Middle frontal gyrus (tissue), 1 donor: ENCODE data around the gene KLHL29.

ENCODE experiments used
- DNase-seq: peaks from one replicate; pipeline ENCODE4 v3.0.0-alpha.2; 2015; ENCODE audit warnings: low spot score; ENCODE audit errors: extremely low spot score

KLHL29 gene

GRCh38 chr2:23546913-23547312, 161.9 kb downstream of the KLHL29 start:
- no peak for DNase-seq

GRCh38 chr2:23547725-23548124, 162.7 kb downstream of the KLHL29 start:
- DNase-seq, result no peak

DNA sequence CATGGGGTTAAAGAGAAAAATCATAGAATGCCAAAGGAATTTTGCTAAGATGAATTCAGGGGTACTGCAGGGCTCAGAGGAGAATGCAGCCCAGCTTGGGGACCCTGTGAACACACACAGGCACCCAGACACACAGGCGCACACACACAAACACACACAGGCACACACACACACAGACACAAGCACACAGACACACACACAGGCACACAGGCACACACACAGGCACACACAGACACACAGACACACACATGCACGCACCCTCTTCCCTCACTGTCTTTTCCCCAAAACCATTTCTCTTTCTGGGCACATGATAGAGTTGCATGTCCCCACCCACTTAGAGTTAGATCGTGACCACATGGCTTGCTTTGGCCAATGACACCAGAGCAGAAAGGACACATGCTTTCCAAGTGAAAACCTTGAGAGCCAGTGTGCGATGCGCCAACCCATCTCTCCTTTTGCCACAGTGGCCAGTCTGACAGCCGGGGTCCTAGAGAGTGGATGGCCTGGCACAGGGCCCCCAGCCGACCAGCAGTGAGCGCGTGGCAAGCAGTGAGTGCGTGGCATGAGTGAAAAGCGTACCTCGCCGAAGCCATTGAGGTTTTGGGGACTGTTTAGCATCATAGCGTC, 163.3 kb downstream of the KLHL29 start:
- DNase-seq, result no peak

GRCh38 chr2:23549051-23549450, 164.1 kb downstream of the KLHL29 start:
- DNase-seq, result no peak

DNA sequence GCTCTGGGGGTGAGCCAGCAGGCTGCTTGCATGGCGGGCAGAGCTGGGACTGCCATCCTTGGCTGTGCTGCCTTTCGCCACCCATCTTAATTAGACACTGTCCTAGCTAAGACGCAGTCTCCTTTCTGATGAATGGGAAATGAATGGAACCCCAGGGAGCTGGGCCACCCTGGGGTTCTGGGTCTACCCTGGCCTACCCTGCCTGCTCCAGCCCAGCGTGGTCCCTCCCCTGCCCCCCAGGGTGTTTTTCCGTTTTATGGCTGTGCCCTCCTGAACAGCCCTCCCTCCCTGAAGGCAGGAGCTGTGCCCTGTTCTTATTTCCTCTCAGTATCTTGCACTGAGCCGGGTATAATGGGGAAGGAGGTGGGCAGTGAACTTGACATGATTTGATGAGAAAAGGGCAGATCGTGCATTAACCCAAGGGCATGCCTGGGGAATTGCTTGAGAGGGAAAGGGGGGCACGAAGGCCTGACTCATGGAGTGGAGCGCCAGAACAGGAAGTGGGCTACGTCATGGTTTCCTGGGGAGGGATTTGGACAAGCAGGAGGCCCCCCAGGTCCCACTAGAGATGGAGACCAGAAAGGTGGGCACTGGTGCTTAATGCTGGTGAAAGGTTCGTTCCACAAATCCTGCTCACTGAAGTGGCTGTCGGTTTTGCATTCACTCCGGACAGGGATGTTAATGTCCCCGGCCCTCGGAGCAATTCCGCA, 165.0 kb downstream of the KLHL29 start:
- no peak for DNase-seq

DNA sequence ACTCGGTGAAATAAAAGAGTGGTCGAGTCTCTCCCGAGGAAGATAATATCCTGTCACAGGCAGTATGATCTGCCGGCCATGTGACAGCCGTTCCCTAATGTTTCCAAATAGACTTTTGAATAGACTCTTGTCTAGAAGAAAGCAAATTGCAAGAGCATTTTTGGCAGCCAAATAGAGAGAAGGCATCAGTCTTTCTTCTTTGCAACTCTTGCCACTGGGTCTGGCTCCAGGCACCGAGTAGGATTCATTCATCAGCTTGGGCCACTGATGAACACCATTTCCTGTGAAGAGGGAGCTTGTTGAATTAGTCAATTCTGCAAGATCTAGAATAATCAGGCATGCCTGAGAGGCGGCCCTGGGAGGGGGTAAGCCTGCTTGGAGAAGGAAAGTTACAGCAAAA, 165.6 kb downstream of the KLHL29 start:
- no peak for DNase-seq

DNA sequence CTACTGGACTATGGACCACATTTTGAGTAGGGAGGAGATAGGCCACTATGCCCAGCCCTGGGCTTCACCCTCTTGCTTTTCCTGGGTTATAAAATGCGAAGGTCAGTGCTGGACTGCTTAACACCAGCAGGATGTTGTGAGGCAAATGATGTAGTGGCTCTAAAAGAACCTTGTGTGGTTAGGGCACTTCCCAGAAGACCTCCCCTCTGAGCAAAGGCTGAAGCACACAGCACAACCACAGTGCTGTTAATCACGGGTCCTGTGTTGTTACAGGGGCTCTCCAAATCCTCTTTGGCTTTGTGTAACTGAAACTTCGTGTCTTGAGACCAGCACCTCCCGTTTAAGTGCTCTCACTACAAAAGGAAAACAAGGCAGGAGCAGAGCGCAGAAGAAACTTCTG, 166.9 kb downstream of the KLHL29 start:
- no peak for DNase-seq

GRCh38 chr2:23553561-23553960, 168.6 kb downstream of the KLHL29 start:
- no peak for DNase-seq

GRCh38 chr2:23554054-23554697, 169.2 kb downstream of the KLHL29 start:
- DNase-seq, result no peak

DNA sequence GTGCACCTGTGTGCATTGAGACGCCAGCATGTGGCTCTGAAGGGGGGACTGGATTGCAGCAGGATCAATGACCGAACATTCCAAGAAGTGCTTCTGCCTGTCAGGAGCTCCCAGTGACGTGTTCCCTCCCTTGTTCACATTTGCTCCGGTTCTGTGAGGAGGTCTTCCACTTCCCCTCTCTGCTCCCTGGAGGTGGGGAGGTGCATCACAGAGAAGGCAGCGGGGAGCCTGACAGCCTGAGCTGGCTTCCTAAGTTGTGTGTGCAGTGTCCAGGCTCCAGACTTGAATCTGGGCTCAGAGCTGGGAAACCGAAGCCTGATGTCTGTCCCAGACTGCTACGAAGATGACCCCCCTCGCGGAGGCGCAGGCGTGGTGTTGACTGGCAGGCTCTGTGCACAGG, 171.0 kb downstream of the KLHL29 start:
- DNase-seq, result no peak

- DNase-seq, result no peak
Measured at GRCh38 chr2:23556929-23557328, 171.9 kb downstream of the KLHL29 start.

DNA sequence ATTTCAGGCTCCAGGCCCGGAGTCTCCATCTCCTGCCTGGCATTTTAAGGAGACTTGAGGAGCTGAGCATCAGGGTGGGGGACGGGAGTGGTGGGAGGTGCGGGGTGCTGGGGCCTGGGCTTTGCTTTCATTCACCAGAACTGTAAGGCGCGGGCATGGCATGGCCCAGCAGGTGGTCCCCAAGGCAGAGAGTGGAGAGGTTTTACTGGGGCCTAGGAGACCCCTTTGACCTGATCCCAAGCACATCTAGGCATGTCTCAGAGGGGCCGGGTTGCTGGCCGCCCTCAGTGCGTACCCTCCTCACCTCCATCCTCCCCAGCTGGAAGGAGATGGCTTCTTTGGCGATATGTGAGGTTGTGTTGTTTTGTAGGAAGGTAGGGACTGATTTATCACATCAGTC, 172.5 kb downstream of the KLHL29 start:
- DNase-seq, result no peak

GRCh38 chr2:23559561-23560239, 174.7 kb downstream of the KLHL29 start:
- DNase-seq, result no peak

DNA sequence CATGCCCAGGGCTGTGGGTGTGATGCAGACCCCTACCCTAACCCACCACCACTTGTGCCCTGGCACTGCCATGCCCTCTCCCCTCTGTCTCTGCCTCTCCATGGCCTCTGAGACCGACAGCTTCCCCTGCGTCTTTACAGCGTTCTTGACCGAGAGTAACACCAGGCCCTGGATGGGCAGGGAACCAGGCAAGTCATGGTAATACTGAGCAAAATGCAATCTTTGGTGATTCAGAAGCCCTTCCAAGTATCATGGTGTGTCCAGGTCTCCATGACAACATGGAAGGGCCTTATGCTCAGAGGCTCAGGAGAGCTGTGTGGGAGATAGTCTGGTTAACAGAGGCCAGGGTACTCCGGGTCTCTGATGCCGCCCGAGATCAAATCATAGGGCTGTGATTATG, 176.1 kb downstream of the KLHL29 start:
- no peak for DNase-seq

- no peak for DNase-seq
Measured at GRCh38 chr2:23561544-23561943, 176.6 kb downstream of the KLHL29 start.

DNA sequence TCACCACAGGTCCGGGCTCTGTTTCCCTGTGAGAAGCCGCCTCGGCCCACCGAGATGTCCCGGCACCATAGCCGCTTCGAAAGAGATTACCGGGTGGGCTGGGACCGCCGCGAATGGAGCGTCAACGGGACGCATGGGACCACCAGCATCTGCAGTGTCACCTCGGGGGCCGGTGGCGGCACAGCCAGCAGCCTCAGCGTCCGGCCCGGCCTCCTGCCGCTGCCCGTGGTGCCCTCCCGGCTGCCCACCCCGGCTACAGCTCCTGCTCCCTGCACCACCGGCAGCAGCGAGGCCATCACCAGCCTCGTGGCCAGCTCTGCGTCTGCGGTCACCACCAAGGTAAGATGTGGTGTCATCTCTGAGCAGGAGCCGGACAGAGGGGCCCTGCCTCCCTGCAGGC, 177.2 kb downstream of the KLHL29 start:
- DNase-seq, result no peak

GRCh38 chr2:23563151-23563550, 178.2 kb downstream of the KLHL29 start:
- no peak for DNase-seq

- DNase-seq, result no peak
Measured at GRCh38 chr2:23563673-23564614, 179.0 kb downstream of the KLHL29 start.

- DNase-seq, result no peak
Measured at GRCh38 chr2:23564615-23564960, 179.6 kb downstream of the KLHL29 start.

GRCh38 chr2:23565374-23565773, 180.4 kb downstream of the KLHL29 start:
- no peak for DNase-seq

DNA sequence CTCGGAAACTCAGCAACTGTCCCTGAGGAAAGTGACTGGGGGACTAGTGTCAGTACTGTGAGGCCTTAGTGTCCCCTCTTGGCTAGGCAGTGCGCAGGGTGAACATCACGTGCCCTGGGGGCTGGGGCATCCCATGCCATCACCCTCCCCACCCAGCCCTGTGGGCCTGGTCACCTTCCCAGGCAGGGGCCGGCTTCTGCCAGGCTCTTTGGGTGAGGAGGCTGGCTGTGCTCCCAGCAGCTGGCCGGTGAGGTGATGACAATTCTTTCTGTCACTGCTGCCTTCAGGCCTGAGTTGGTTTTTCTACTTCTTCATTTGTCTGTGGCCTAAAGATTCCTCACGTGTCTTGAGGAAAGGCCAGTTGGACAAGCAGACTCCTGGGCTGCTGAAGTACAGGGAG, 180.8 kb downstream of the KLHL29 start:
- no peak for DNase-seq
